ENCODE data around the gene ATG16L1.

Gene ATG16L1

GRCh38 chr2:233267516-233268245 lies 16.2 kb downstream of the ATG16L1 start:
- H3K4me1 Mint-ChIP-seq, result peaks cover 64% of the 10 kb centered on the region
- peaks cover 56% of the 10 kb centered on the region for H3K36me3 Mint-ChIP-seq (ENCODE audit: insufficient read depth)
- DNase-seq (ENCODE audit: low spot score in 2 of 2) (peak; percentile 57 to 83), ATAC-seq (replicated peaks; ENCODE audit: extremely low read depth, poor library complexity, severe bottlenecking) (peak; percentile 97)
- no peaks in the 10 kb centered on the region for H3K9me3 Mint-ChIP-seq
- H3K27me3 Mint-ChIP-seq, result no peaks in the 10 kb centered on the region
- H3K4me3 Mint-ChIP-seq, result peak overlapping the region; percentile 58
- peak overlapping the region; percentile 95 for H3K27ac Mint-ChIP-seq (ENCODE audit: low read depth)

- Mint-ChIP-seq H3K27me3 (no peaks in the 10 kb centered on the region), H3K36me3 (ENCODE audit: insufficient read depth) (peaks cover 63% of the 10 kb centered on the region), H3K4me1 (peaks cover 70% of the 10 kb centered on the region), H3K9me3 (no peaks in the 10 kb centered on the region), H3K27ac (ENCODE audit: low read depth) (peak overlapping the region; percentile 95), H3K4me3 (peak overlapping the region; percentile 72)
- no peak for ATAC-seq (replicated peaks; ENCODE audit: extremely low read depth, poor library complexity, severe bottlenecking)
- no peak for DNase-seq (ENCODE audit: low spot score in 2 of 2)
These were observed 18.9 kb downstream of the ATG16L1 start for GRCh38 chr2:233270366-233270765.

- H3K4me1 Mint-ChIP-seq, result peaks cover 67% of the 10 kb centered on the region
- H3K27me3 Mint-ChIP-seq, result no peaks in the 10 kb centered on the region
These were observed 19.5 kb downstream of the ATG16L1 start for GRCh38 chr2:233270951-233271350.

GRCh38 chr2:233271693-233272092 lies 20.2 kb downstream of the ATG16L1 start:
- Mint-ChIP-seq H3K4me3 (peak overlapping the region; percentile 36), H3K9me3 (no peaks in the 10 kb centered on the region), H3K36me3 (ENCODE audit: insufficient read depth) (peaks cover 63% of the 10 kb centered on the region), H3K4me1 (peaks cover 60% of the 10 kb centered on the region), H3K27me3 (no peaks in the 10 kb centered on the region), H3K27ac (ENCODE audit: low read depth) (peak overlapping the region; percentile 95)
- DNase-seq (ENCODE audit: low spot score in 2 of 2) (no peak), ATAC-seq (replicated peaks; ENCODE audit: extremely low read depth, poor library complexity, severe bottlenecking) (no peak)

More at GRCh38 chr2:233270951-233271350, 19.5 kb downstream of the ATG16L1 start:
- H3K36me3 Mint-ChIP-seq (ENCODE audit: insufficient read depth), result peaks cover 63% of the 10 kb centered on the region
- no peaks in the 10 kb centered on the region for H3K9me3 Mint-ChIP-seq
- DNase-seq (ENCODE audit: low spot score in 2 of 2), result no peak
- ATAC-seq (replicated peaks; ENCODE audit: extremely low read depth, poor library complexity, severe bottlenecking), result no peak
- H3K27ac Mint-ChIP-seq (ENCODE audit: low read depth), result peak overlapping the region; percentile 95
- peak overlapping the region; percentile 72 for H3K4me3 Mint-ChIP-seq

- H3K9me3 Mint-ChIP-seq, result no peaks in the 10 kb centered on the region
- H3K4me3 Mint-ChIP-seq, result no peak overlapping the region
- H3K36me3 Mint-ChIP-seq (ENCODE audit: insufficient read depth), result peaks cover 67% of the 10 kb centered on the region
- peaks cover 47% of the 10 kb centered on the region for H3K4me1 Mint-ChIP-seq
- ATAC-seq (replicated peaks; ENCODE audit: extremely low read depth, poor library complexity, severe bottlenecking) (no peak), DNase-seq (ENCODE audit: low spot score in 2 of 2) (no peak)
- no peak overlapping the region for H3K27ac Mint-ChIP-seq (ENCODE audit: low read depth)
- no peaks in the 10 kb centered on the region for H3K27me3 Mint-ChIP-seq
These were observed 21.6 kb downstream of the ATG16L1 start for GRCh38 chr2:233273120-233273519.

GRCh38 chr2:233275223-233275622 lies 23.8 kb downstream of the ATG16L1 start:
- Mint-ChIP-seq H3K4me1 (peaks cover 33% of the 10 kb centered on the region), H3K36me3 (ENCODE audit: insufficient read depth) (peaks cover 79% of the 10 kb centered on the region), H3K9me3 (no peaks in the 10 kb centered on the region), H3K27ac (ENCODE audit: low read depth) (peak overlapping the region; percentile 71), H3K4me3 (no peak overlapping the region), H3K27me3 (no peaks in the 10 kb centered on the region)
- DNase-seq (ENCODE audit: low spot score in 2 of 2), result no peak
- ATAC-seq (replicated peaks; ENCODE audit: extremely low read depth, poor library complexity, severe bottlenecking), result no peak

- Mint-ChIP-seq H3K27ac (ENCODE audit: low read depth) (no peak overlapping the region), H3K4me1 (peaks cover 28% of the 10 kb centered on the region), H3K4me3 (no peak overlapping the region), H3K36me3 (ENCODE audit: insufficient read depth) (peaks cover 87% of the 10 kb centered on the region), H3K9me3 (no peaks in the 10 kb centered on the region), H3K27me3 (no peaks in the 10 kb centered on the region)
- ATAC-seq (replicated peaks; ENCODE audit: extremely low read depth, poor library complexity, severe bottlenecking) (no peak), DNase-seq (ENCODE audit: low spot score in 2 of 2) (no peak)
These were observed 27.4 kb downstream of the ATG16L1 start for GRCh38 chr2:233278921-233279320.

GRCh38 chr2:233280114-233280693 lies 28.7 kb downstream of the ATG16L1 start:
- no peak for ATAC-seq (replicated peaks; ENCODE audit: extremely low read depth, poor library complexity, severe bottlenecking)
- Mint-ChIP-seq H3K4me1 (peaks cover 31% of the 10 kb centered on the region), H3K9me3 (no peaks in the 10 kb centered on the region), H3K27me3 (no peaks in the 10 kb centered on the region), H3K27ac (ENCODE audit: low read depth) (no peak overlapping the region), H3K4me3 (no peak overlapping the region), H3K36me3 (ENCODE audit: insufficient read depth) (peaks cover 87% of the 10 kb centered on the region)
- no peak for DNase-seq (ENCODE audit: low spot score in 2 of 2)

- no peaks in the 10 kb centered on the region for H3K27me3 Mint-ChIP-seq
- H3K9me3 Mint-ChIP-seq, result no peaks in the 10 kb centered on the region
- ATAC-seq (replicated peaks; ENCODE audit: extremely low read depth, poor library complexity, severe bottlenecking) (no peak), DNase-seq (ENCODE audit: low spot score in 2 of 2) (no peak)
- H3K4me3 Mint-ChIP-seq, result no peak overlapping the region
- peaks cover 32% of the 10 kb centered on the region for H3K4me1 Mint-ChIP-seq
- peaks cover 87% of the 10 kb centered on the region for H3K36me3 Mint-ChIP-seq (ENCODE audit: insufficient read depth)
- H3K27ac Mint-ChIP-seq (ENCODE audit: low read depth), result peak overlapping the region; percentile 17
These were observed 30.1 kb downstream of the ATG16L1 start for GRCh38 chr2:233281553-233281952.

- peaks cover 87% of the 10 kb centered on the region for H3K36me3 Mint-ChIP-seq (ENCODE audit: insufficient read depth)
- H3K4me1 Mint-ChIP-seq, result peaks cover 32% of the 10 kb centered on the region
- DNase-seq (ENCODE audit: low spot score in 2 of 2) (no peak), ATAC-seq (replicated peaks; ENCODE audit: extremely low read depth, poor library complexity, severe bottlenecking) (peak; percentile 76)
- H3K9me3 Mint-ChIP-seq, result no peaks in the 10 kb centered on the region
- H3K27ac Mint-ChIP-seq (ENCODE audit: low read depth), result peak overlapping the region; percentile 17
- H3K27me3 Mint-ChIP-seq, result no peaks in the 10 kb centered on the region
- H3K4me3 Mint-ChIP-seq, result peak overlapping the region; percentile 29
These were observed 30.6 kb downstream of the ATG16L1 start for GRCh38 chr2:233281992-233282603.

GRCh38 chr2:233285921-233286320 lies 34.4 kb downstream of the ATG16L1 start:
- H3K4me3 Mint-ChIP-seq, result no peak overlapping the region
- ATAC-seq (replicated peaks; ENCODE audit: extremely low read depth, poor library complexity, severe bottlenecking) (no peak), DNase-seq (ENCODE audit: low spot score in 2 of 2) (no peak)
- H3K9me3 Mint-ChIP-seq, result no peaks in the 10 kb centered on the region
- H3K4me1 Mint-ChIP-seq, result peaks cover 27% of the 10 kb centered on the region
- H3K27me3 Mint-ChIP-seq, result no peaks in the 10 kb centered on the region
- no peak overlapping the region for H3K27ac Mint-ChIP-seq (ENCODE audit: low read depth)
- H3K36me3 Mint-ChIP-seq (ENCODE audit: insufficient read depth), result peaks cover 81% of the 10 kb centered on the region

- ATAC-seq (replicated peaks; ENCODE audit: extremely low read depth, poor library complexity, severe bottlenecking) (no peak), DNase-seq (ENCODE audit: low spot score in 2 of 2) (no peak)
- Mint-ChIP-seq H3K4me3 (no peak overlapping the region), H3K4me1 (peaks cover 10% of the 10 kb centered on the region), H3K27me3 (no peaks in the 10 kb centered on the region), H3K36me3 (ENCODE audit: insufficient read depth) (peaks cover 84% of the 10 kb centered on the region), H3K27ac (ENCODE audit: low read depth) (no peak overlapping the region), H3K9me3 (no peaks in the 10 kb centered on the region)
These were observed 36.4 kb downstream of the ATG16L1 start for GRCh38 chr2:233287871-233288270.

GRCh38 chr2:233288663-233289062 lies 37.2 kb downstream of the ATG16L1 start:
- peaks cover 8% of the 10 kb centered on the region for H3K4me1 Mint-ChIP-seq
- no peak overlapping the region for H3K27ac Mint-ChIP-seq (ENCODE audit: low read depth)
- no peaks in the 10 kb centered on the region for H3K9me3 Mint-ChIP-seq
- ATAC-seq (replicated peaks; ENCODE audit: extremely low read depth, poor library complexity, severe bottlenecking), result no peak
- no peaks in the 10 kb centered on the region for H3K27me3 Mint-ChIP-seq
- H3K36me3 Mint-ChIP-seq (ENCODE audit: insufficient read depth), result peaks cover 85% of the 10 kb centered on the region
- no peak for DNase-seq (ENCODE audit: low spot score in 2 of 2)
- no peak overlapping the region for H3K4me3 Mint-ChIP-seq
